OCI-LY3 (cell line): Measurements from ENCODE around the gene ERC2.

ENCODE experiments used
- CTCF ChIP-seq: fragments of 200-600, 300-600 bp; sonication (generic); IDR thresholded peaks from 2 replicates; pipeline ENCODE4 v1.5.1; 2014; ENCODE audit warnings: antibody characterized with exemption, low read length, low read depth
- EZH2phosphoT487 ChIP-seq: fragments of 200-600 bp; shearing (Covaris generic); IDR thresholded peaks from 2 replicates; pipeline ENCODE4 v1.6.1; 2018; ENCODE audit warnings: antibody characterized with exemption, mixed run types, low read depth

- TF ChIP-seq CTCF: no peak
- TF ChIP-seq EZH2phosphoT487: no peak
Observed at GRCh38 chr3:56135941-56136340, 332.3 kb downstream of the ERC2 start.
